Measurements from ENCODE around the gene CFAP45. TPM values are rescaled to one million over a fixed set of nuclear protein-coding genes. Genes with fewer than 3 reads are reported as not detected.

The CFAP45 gene
- total and polyA plus RNA-seq, 2 of the 8 experiments (the other 6 are each of a cell fraction or from before 2014, with no cell fraction given): 0.05 TPM; not detected in 1

DNA sequence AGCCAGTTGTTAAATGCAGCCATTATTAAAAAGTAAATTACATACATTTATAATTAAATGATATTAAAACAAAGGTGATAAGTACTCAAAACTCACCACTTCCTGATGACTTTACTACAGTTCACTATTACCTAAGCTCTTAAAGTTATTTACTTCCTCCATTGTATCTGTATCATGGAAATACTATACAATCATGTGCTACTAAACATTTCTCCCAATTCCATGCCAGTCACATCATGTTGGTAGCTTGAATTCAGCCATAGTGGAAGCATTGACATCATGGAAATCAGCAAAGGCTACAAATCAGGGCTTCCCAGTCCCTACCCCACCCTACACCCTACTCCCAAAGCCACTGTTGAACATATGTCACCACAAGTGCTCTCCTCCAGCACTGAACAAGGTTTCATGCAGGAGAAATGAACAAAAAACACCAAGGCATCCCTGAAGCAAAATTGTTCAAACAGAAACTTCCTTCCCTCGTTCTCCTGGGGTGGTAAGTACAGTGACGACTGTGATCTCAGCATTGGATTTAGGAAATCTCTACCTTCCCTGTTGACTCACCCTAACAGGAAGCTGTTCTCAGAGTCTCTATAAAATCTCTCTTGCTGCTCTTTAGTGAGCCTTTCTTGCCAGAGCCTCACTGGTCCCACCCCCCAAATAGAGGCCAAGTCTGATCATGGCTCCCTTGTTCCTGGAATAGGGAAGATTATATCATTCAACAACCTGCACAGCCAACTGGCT lies 50.2 kb downstream of the CFAP45 start:
- H3K27me3 ChIP-seq (replicated peaks in 1 of 4; ENCODE audit: control insufficient read depth in 3 of 4, extremely low read depth in 1 of 4, insufficient read depth in 3 of 4, low read length in 3 of 4): peaks cover 2 to 16% (median 10%) of the 10 kb centered on the region in 4 experiments
- H3K4me1 ChIP-seq (replicated peaks in 1 of 4; ENCODE audit: control insufficient read depth in 3 of 4, insufficient read depth in 4 of 4, low read length in 3 of 4): no peaks in the 10 kb centered on the region; a peak in 1 of 7 replicates
- H3K18ac ChIP-seq (ENCODE audit: extremely low read depth, low read length): no peak overlapping the region
- H2BK12ac ChIP-seq (ENCODE audit: low read depth, low read length): no peak overlapping the region
- no peak overlapping the region for H3K14ac ChIP-seq (ENCODE audit: insufficient read length)
- DNase-seq (ENCODE audit: low read depth in 1 of 2, low spot score in 2 of 2) (no peak), FAIRE-seq (no peak)
- peaks cover 0 to 2% of the 10 kb centered on the region in 2 experiments for H4K20me1 ChIP-seq (replicated peaks in 1 of 2; ENCODE audit: control insufficient read depth in 1 of 2, insufficient read depth in 2 of 2, low read length in 2 of 2)
- H3K4ac ChIP-seq (replicated peaks; ENCODE audit: insufficient read length, low read depth, low read length): no peak overlapping the region
- no peak overlapping the region for H3K9ac ChIP-seq (replicated peaks in 1 of 4; ENCODE audit: extremely low read depth in 1 of 4, low read depth in 3 of 4, low read length in 3 of 4)
- H3K4me3 ChIP-seq (ENCODE audit: extremely low read depth in 1 of 4, insufficient read depth in 2 of 4, low read depth in 3 of 4, low read length in 4 of 4): no peak overlapping the region
- no peak overlapping the region for H2BK15ac ChIP-seq (ENCODE audit: low read length)
- H4K91ac ChIP-seq (replicated peaks; ENCODE audit: insufficient read length, low read length): no peak overlapping the region
- H3K23me2 ChIP-seq (ENCODE audit: low read depth, low read length): peaks cover 8% of the 10 kb centered on the region; the same call in 1 of the 2 replicates
- no peak overlapping the region for H4K8ac ChIP-seq (ENCODE audit: extremely low read depth, insufficient read depth, low read length)
- H2BK5ac ChIP-seq (ENCODE audit: low read depth, low read length): no peak overlapping the region
- no peaks in the 10 kb centered on the region for H3K79me1 ChIP-seq (ENCODE audit: low read depth, low read length)
- no peaks in the 10 kb centered on the region for H3K79me2 ChIP-seq (ENCODE audit: control insufficient read depth in 1 of 2, insufficient read depth in 2 of 2, low read length in 2 of 2)
- POLR2A ChIA-PET (ENCODE audit: partially characterized antibody): no interaction called here
- H3K27ac ChIP-seq (ENCODE audit: low read depth, low read length): no peak overlapping the region
- no peak overlapping the region for H3K56ac ChIP-seq (replicated peaks; ENCODE audit: insufficient read length, low read depth, low read length)
- H2AK5ac ChIP-seq (ENCODE audit: low read depth, low read length): no peak overlapping the region
- H2BK120ac ChIP-seq (replicated peaks; ENCODE audit: low read depth, low read length): no peak overlapping the region
- no peaks in the 10 kb centered on the region for H3K36me3 ChIP-seq (ENCODE audit: control insufficient read depth in 2 of 4, insufficient read depth in 4 of 4, low read length in 3 of 4)
- 76% methylated on average over 2 of the region's 2 CpGs; no CpG with 5 or more reads in 1 of the 2 experiments for WGBS, 2 experiments (ENCODE audit: extremely low coverage in 1 of 2, insufficient coverage in 1 of 2, insufficient read length in 1 of 2, insufficient replicate concordance in 2 of 2, low coverage in 1 of 2, low lambda C conversion rate in 2 of 2, missing lambda C conversion rate in 1 of 2)
- no peak overlapping the region for H4K5ac ChIP-seq (ENCODE audit: insufficient read length, low read depth, low read length)
- H3K4me2 ChIP-seq (ENCODE audit: insufficient read depth in 1 of 2, low read depth in 2 of 2, low read length in 2 of 2): no peak overlapping the region
- H2BK20ac ChIP-seq (ENCODE audit: low read length): no peak overlapping the region
- CTCF ChIA-PET (ENCODE audit: partially characterized antibody): interaction anchor here (0.6 to 8.4 kb wide), 11 partner anchors 8 to 1720 kb away, joined by 3 to 107 read pairs (median 21); partner anchors contain the start of genes FCRL6, SLAMF8 and VSIG8
- no peak overlapping the region for H2AFZ ChIP-seq (ENCODE audit: low read length)
- H3K23ac ChIP-seq (ENCODE audit: insufficient read length): no peak overlapping the region
- no peaks in the 10 kb centered on the region for H3K9me3 ChIP-seq (ENCODE audit: insufficient read depth in 2 of 2, low read depth in 1 of 2, low read length in 1 of 2)
- TF ChIP-seq TEAD4 (IDR thresholded peaks at IDR 0.05; ENCODE audit: low read depth, low read length) (no peak), RFX5 (IDR thresholded peaks at IDR 0.05; ENCODE audit: borderline replicate concordance, low read depth, low read length) (no peak)

All from H1 (cell line).